ENCODE measurements around the gene DBNL.

DNA sequence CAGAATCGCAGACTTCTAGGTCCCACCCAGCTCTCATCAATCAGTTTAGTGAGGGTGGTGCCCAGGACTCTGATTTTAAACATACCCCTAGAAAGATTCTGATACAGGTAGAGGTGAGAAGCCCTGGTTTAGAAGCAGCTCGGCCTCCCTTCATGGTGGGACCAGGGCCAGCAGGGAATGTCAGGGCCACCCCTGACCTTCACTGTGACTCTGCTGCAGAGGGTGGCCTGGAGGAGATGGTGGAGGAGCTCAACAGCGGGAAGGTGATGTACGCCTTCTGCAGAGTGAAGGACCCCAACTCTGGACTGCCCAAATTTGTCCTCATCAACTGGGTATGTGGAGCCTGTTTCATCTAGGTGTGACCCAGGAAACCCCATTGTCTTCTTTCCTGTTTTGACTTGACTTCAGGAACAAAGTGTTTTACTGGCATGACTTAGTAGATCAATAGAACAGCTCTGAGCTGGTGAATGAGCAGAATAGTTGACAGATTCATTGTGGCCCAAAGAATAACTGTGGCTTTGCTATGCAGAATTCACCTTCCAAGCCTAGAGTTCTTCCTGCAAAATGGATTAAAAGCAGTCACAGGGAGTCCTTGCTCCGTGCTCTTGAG lies 7.2 kb downstream of the DBNL start:
- TF ChIP-seq EZH2 (IDR thresholded peaks at IDR 0.05): no peak
- TF ChIP-seq POLR2AphosphoS5 (IDR thresholded peaks at IDR 0.05; ENCODE audit: borderline replicate concordance, low read depth, low read length): no peak
